Testis (tissue), 2 donors: ENCODE data around the gene FBXL17.

Source experiments
- POLR2A ChIP-seq: fragments of 450-650 bp; IDR thresholded peaks from one replicate; pipeline ENCODE4 v1.6.1; 2017; ENCODE audit warnings: antibody characterized with exemption, mild to moderate bottlenecking, moderate library complexity
- TF ChIP-seq, protein P1 (sequence below), 3 experiments: fragments of 450-650 bp in 2 of 3; fragments of 200-600 bp in 1 of 3; sonication (generic) in 1 of 3; IDR thresholded peaks; one replicate each; pipeline ENCODE4 v1.5.1; 2016 to 2019; ENCODE audit warnings: antibody characterized with exemption in 3 of 3, mild to moderate bottlenecking in 2 of 3, moderate library complexity in 1 of 3

DNA sequence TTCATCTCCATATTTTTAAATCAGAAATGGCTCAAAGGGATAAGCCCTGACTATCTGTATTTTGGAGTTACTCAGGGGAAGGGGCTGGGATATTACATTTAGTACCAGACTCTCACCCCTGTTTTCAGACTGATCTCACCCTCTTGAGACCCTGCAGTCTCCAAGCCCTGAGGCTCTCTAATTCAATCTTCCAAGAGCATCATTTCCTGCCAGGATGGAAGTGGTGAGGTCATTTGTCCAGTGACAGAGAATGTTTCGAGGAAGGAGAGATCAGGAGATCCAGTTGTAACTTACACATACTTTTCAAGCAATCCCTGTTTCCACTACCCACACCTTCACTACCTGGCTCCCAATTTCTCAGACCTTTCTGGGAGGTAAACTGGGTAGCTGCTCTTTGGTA, 415.7 kb downstream of the FBXL17 start:
- TF ChIP-seq, protein P1, sequence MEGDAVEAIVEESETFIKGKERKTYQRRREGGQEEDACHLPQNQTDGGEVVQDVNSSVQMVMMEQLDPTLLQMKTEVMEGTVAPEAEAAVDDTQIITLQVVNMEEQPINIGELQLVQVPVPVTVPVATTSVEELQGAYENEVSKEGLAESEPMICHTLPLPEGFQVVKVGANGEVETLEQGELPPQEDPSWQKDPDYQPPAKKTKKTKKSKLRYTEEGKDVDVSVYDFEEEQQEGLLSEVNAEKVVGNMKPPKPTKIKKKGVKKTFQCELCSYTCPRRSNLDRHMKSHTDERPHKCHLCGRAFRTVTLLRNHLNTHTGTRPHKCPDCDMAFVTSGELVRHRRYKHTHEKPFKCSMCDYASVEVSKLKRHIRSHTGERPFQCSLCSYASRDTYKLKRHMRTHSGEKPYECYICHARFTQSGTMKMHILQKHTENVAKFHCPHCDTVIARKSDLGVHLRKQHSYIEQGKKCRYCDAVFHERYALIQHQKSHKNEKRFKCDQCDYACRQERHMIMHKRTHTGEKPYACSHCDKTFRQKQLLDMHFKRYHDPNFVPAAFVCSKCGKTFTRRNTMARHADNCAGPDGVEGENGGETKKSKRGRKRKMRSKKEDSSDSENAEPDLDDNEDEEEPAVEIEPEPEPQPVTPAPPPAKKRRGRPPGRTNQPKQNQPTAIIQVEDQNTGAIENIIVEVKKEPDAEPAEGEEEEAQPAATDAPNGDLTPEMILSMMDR (IDR thresholded peaks at IDR 0.05): no peak
- TF ChIP-seq POLR2A: no peak
